NB4 (cell line): ENCODE measurements around the gene PPP1R16B.
A peak's percentile ranks its signal among the peaks of the same experiment; 100 is the strongest.

ENCODE experiments used
- CTCF ChIP-seq: IDR thresholded peaks from one replicate; pipeline ENCODE4 v1.5.1; 2012; ENCODE audit warnings: low read depth, low read length
- MAX ChIP-seq: IDR thresholded peaks from 2 replicates; pipeline ENCODE4 v1.6.1; 2011; ENCODE audit warnings: low read depth, low read length
- MYC ChIP-seq: IDR thresholded peaks from 2 replicates; pipeline ENCODE4 v1.6.1; 2011; ENCODE audit warnings: low read depth, low read length
- POLR2A ChIP-seq: IDR thresholded peaks from 2 replicates; pipeline ENCODE4 v1.6.1; 2011; ENCODE audit warnings: mild to moderate bottlenecking; ENCODE audit not compliant: insufficient read length; ENCODE audit errors: extremely low read depth

- TF ChIP-seq CTCF (no peak), POLR2A (peak; percentile 95), MAX (peak; percentile 73), MYC (peak; percentile 88)
These were observed 120.8 kb downstream of the PPP1R16B start, which contains the start of gene FAM83D for GRCh38 chr20:38926142-38926933.
